CD4-positive, alpha-beta T cell treated with Interleukin-12 subunit alpha and Interleukin-12 subunit beta, for 1 hour (primary cell): Measurements from ENCODE around the gene OR52E5.

Experiments
- DNase-seq: peaks from one replicate; pipeline ENCODE4 v3.0.0-alpha.2; 2020

Gene OR52E5

DNA sequence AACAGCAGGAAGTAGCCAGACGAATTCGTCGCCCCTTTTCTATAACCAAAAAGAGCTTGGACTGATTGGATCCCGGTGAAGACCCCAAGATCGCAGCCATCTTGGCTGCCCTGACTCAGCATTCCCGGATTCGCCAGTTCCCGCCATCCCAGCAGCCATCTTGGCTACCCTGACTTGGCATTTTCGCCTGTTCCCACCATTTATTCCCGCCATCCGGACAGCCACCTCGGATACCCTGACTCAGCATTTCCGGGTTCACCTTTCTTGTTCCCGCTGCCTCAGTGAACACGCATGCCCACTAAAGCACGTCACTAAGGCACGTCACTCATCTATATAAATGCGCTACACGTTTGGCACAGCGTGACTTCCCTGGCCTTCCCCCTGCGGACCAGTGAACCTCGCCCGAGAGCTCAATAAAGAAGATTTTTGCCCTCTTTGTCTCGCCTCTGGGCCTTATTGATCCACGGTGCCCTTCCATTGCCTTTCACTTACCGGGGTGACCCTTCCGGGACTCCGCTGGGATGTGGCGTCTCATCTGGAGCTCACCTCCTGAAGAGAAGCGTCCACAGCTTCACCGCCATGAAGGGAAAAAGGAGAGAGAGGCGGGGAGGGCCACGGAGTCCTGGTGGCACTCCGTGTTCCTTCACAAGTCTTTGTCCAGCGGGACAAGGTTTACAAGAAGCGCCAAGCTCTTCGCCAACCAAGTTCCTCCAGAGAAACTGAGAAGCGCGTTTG is 45.0 kb downstream of the OR52E5 start:
- DNase-seq, result no peak

DNA sequence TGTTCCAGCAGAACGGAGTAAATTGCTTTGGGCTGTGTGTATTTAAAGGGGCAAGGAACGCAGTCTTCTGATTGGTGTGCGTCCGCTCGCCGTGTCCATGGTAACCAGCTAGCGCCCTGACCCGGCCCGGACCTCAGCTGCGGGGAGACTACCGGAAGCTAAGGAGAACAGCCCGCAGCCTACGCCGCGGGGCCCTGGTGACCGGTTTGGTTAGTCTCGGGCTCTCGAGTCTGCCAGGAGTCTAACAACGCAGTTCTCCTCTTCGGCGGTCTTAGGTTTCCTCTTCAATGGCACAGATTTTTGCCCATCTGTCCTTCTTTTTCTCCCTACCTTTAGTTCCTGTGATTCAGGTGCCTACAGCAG is 45.6 kb downstream of the OR52E5 start:
- DNase-seq, result no peak

DNA sequence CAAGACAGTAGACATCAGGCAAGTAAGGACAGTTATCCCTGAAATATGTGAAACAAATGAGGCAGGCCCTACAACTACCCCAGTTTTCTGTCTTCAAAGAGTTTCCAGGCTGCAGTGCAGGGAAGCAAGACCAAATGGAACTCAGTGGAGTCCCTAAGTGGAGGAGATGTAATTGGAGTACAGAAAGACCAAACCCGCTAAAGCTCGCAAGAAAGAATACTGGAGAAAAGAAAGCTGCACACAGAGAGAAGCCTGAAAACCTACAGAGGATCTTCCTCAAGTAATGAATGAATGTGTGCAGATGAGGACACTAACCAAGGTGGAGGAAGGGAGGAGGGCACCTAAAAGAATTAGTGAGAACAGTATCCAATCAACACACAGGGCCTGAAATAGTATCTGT is 47.7 kb downstream of the OR52E5 start:
- no peak for DNase-seq

DNA sequence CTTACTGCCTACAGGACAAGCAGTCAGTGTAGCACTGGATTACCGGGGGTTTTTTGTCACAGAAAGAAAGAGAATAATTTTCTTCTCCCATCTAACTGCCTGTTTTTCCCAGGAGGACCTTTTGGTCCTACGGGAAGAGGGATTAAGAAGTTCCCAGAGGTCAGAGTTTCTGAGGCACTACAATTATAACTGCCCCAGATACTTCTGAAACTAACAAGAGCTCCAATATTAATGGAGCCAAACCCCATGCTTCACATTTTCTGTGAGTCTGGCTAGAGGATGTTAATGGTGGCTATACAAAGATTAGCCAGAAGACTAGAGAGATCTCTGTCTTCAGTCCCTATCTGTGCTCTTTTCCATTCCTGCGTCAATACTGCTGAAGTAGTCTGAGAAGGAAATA is 48.9 kb downstream of the OR52E5 start, which contains the start of gene OR56A3:
TSS of gene OR56A3 (plus strand) at position 301 of the 400 bp plus-strand sequence. CDS start 5,096 bp downstream, outside the sequence.
- DNase-seq, result no peak
